Head of caudate nucleus (tissue), 42 donors: Measurements from ENCODE around the gene GMIP.
A peak's percentile ranks its signal among the peaks of the same experiment; 100 is the strongest.
"Not testable (repeated sequence)": the region's sequence is repeated elsewhere in the genome, so short reads cannot be mapped to it uniquely, and the experiment has no call there.

Source experiments
- DNase-seq, 42 donors: peaks; one replicate each; pipeline versions ENCODE4 v3.0.0 to v3.0.0-alpha.2; 2020 to 2021; ENCODE audit warnings: mixed read lengths in 7 of 42
- intact Hi-C: fragments of 100-400 bp; cut with DNase I; formaldehyde crosslinking; loops from one replicate; pipeline ENCODE4 v1.15.0; 2022

The GMIP gene, protein sequence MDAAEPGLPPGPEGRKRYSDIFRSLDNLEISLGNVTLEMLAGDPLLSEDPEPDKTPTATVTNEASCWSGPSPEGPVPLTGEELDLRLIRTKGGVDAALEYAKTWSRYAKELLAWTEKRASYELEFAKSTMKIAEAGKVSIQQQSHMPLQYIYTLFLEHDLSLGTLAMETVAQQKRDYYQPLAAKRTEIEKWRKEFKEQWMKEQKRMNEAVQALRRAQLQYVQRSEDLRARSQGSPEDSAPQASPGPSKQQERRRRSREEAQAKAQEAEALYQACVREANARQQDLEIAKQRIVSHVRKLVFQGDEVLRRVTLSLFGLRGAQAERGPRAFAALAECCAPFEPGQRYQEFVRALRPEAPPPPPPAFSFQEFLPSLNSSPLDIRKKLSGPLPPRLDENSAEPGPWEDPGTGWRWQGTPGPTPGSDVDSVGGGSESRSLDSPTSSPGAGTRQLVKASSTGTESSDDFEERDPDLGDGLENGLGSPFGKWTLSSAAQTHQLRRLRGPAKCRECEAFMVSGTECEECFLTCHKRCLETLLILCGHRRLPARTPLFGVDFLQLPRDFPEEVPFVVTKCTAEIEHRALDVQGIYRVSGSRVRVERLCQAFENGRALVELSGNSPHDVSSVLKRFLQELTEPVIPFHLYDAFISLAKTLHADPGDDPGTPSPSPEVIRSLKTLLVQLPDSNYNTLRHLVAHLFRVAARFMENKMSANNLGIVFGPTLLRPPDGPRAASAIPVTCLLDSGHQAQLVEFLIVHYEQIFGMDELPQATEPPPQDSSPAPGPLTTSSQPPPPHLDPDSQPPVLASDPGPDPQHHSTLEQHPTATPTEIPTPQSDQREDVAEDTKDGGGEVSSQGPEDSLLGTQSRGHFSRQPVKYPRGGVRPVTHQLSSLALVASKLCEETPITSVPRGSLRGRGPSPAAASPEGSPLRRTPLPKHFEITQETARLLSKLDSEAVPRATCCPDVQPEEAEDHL

DNA sequence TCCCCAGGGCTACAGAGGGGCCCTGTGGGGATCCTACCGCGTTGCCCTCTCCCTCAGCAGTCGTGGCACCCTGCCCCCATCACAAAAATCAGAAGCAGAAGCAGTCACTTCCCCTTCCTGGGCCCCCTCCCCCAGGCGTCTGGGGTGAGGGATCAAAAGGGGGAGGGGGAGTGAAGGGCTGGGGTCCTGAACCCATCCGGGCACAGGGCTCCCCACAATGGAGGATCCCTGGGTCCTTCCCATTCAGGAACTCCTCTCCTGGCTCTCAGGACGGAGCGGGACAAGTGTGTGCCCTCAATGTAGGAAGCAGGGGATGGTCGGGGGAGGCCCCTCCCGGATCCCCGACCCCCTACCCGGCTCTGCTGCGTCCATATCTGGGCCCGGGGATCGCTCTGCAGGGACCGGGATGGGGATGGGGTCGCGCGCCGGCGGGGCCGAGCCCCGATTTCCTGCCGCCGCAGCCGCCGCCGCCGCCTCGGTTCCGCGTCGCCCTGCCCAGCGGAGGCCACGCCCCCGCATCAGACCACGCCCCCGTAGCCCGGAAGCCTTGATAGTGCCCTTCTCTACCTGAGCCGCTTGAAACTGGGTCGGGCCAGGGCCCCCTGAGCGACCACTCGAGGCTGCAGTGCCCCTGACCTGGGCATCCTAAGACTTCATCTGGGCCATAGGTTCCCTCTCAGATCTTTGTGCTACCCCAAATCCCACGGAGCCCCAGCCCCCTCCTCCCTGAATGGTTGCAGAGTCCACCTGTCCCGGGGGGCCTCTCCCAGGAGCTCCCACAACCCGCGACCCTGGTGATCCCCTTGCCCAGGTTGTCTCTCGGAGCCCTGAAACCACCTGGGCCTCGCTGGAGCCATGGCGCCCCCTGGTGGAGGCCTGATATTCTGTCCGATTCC lies at the start of gene GMIP:
Gene GMIP (minus strand): TSS at position 500 of the 896 bp plus-strand sequence. CDS start 128 bp downstream, at position 372.
- intact Hi-C loops: loop anchor here (5.0 kb wide), 1 partner anchor 111 kb away; no protein-coding TSS in a partner anchor
- peak; percentile 47 to 90 (median 78) for DNase-seq

DNA sequence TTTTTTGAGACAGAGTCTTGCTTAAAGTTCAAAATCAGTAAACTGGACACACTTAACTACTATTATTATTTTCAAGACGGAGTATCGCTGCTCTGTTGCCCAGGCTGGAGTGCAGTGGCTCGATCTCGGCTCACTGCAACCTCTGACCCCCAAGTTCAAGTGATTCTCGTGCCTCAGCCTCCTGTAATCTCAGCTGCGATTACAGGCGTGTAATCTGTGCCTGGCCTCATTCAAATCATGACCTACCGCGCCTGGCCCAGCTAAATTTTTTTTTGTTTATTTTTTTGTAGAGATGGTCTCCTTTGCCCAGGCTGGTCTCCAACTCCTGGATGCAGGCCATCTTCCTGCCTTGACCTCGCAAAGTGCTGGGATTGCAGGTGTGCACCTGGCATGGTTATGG lies 48.2 kb upstream of the GMIP start:
- intact Hi-C loops: no loop called here
- DNase-seq: no peak

DNA sequence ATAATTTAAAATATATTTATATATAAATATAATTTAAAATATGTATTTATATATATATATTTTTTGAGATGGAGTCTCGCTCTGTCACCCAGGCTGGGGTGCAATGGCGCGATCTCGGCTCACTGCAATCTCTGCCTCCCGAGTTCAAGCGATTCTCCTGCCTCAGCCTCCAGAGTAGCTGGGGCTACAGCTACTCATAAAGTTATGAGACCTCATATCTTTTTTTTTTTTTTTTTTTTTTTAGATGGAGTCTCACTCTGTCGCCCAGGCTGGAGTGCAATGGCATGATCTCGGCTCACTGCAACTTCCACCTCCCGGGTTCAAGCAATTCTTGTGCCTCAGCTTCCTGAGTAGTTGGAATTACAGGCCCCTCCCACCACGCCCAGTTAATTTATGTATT lies 45.6 kb upstream of the GMIP start:
- DNase-seq, intact Hi-C loops: not testable (repeated sequence)

DNA sequence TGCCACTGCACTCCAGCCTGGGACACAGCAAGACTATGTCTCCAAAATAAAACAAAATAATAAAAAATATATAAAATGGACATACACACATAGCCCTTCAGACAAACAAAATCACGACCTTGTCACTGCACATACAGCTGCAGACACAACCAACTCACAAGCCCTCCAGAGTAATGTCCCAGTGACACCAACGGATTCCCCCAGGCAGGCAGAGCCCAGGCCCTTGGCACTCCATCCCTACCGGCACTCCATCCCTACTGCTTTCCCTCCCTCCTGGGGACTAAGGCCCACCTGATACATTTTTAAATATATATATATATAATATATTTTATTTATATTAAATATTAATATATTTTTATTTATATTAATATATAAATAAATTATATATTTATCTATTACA lies 43.6 kb upstream of the GMIP start:
- intact Hi-C loops: no loop called here
- no peak for DNase-seq

DNA sequence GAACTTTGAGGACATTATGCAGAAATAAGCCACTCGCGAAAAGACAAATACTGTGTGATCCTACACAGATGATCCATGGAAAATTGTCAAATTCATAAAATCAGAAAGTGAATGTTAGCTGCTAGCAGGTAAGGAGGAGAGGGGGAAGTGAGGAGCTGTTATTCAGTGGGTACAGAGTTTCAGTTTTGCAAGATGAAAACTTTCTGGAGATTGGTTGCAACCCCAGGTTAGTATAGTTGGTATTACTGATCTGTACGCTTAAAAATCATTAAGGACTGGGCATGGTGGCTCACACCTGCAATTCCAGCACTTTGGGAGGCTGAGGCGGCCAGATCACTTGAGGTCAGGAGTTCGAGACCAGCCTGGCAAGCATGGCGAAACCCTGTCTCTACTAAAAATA lies 43.1 kb upstream of the GMIP start:
- intact Hi-C loops: no loop called here
- no peak for DNase-seq

DNA sequence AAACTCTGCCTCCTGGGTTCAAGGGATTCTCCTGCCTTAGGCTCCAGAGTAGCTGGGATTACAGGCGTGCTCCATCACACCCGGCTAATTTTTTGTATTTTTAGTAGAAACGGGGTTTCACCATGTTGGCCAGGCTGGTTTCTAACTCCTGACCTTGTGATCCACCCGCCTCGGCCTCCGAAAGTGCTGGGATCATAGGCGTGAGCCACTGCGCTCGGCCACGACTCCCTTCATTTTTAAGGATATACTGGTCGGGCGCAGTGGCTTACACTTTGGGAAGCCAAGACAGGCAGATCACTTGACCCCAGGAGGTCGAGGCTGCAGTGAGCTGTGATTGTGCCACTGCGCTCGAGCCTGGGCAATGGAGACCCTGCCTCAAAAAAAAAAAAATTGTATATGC lies 42.7 kb upstream of the GMIP start:
- DNase-seq, intact Hi-C loops: not testable (repeated sequence)

DNA sequence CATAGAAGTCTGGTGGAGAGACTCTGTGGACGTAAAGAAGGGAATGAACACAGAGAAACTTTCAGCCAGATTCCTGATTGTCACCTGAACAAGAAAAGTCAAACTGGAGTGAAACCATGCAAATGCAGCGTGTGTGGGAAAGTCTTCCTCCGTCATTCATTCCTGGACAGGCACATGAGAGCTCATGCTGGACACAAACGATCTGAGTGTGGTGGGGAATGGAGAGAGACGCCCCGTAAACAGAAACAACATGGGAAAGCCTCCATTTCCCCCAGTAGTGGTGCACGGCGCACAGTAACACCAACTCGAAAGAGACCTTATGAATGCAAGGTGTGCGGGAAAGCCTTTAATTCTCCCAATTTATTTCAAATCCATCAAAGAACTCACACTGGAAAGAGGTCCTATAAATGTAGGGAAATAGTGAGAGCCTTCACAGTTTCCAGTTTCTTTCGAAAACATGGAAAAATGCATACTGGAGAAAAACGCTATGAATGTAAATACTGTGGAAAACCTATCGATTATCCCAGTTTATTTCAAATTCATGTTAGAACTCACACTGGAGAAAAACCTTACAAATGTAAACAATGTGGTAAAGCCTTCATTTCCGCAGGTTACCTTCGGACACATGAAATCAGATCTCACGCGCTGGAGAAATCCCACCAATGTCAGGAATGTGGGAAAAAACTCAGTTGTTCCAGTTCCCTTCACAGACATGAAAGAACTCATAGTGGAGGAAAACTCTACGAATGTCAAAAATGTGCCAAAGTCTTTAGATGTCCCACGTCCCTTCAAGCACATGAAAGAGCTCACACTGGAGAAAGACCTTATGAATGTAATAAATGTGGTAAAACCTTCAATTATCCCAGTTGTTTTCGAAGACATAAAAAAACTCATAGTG lies 36.0 kb upstream of the GMIP start:
- intact Hi-C loops: no loop called here
- peak in 1 of 42 donors; percentile 3 for DNase-seq

DNA sequence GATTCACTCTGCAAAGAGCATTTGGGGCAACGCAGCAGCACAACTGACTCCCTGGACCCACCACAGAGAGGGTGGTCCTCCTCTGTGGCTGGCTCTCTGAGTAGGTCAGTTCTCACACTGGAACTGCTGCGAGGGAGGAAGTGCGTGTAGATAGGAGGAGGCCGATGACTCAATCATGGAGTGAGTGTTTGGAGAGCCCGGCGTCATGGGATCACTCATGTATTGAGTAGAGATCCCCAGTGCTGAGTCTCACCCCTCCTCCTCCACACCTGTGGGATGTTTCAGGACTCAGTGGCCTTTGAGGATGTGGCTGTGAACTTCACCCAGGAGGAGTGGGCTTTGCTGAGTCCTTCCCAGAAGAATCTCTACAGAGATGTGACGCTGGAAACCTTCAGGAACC lies 34.1 kb upstream of the GMIP start:
- intact Hi-C loops: no loop called here
- DNase-seq: peak in 3 of 42 donors; percentile 28 to 52 (median 31)

DNA sequence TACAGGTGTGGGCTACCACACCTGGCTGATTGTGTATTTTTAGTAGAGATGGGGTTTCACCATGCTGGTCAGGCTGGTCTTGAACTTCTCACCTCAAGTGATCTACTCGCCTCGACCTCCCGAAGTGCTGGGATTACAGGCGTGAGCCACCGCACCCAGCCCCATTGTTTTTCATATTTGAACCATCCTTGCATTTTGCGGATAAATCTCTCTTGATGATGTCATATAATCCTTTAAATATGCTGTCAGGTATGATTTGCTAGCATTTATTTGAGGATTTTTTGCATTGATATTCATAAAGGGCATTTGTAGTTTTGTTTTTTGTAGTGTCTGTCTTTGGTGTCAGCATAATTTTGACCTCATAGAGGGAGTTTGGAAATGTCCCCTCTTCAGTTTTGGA lies 30.9 kb upstream of the GMIP start:
- intact Hi-C loops: no loop called here
- no peak for DNase-seq

DNA sequence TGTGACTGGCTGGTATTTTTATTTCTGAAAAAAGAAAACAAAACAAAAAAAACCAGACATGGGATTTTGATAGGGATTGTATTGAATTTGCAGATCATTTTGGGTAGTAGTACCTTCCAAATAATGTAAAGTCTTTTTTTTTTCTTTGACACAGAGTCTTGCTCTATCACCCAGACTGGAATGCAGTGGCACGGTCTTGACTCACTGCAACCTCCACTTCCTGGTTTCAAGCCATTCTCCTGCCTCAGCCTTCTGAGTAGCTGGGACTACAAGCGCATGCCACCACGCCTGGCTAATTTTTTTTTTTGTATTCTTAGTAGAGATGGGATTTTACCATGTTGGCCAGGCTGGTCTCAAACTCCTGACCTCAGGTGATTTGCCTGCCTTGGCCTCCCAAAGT lies 29.4 kb upstream of the GMIP start:
- intact Hi-C loops: no loop called here
- DNase-seq: no peak

DNA sequence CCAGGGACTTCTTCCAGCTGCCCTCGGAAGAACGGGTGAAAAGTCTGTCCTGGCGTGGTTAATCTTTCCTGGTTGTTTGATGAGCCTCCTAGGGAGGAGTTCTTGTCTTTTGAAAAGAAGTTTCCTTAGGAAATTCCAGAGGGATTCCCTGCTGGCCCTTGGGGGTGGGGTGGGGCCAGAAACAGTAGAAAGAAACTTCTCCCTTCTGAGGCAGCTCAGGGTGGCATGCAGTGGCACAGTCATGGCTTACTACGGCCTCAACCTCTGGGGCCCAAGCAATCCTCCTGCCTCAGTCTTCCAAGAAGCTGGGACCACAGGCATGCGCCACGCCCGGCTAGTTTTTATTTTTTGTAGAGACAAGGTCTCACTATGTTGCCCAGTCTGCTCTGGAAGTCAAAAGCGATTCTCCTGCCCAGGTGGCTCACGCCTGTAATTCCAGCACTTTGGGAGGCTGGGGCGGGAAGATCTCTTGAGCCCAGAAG lies 26.7 kb upstream of the GMIP start:
- intact Hi-C loops: no loop called here
- peak in 1 of 42 donors; percentile 31 for DNase-seq

DNA sequence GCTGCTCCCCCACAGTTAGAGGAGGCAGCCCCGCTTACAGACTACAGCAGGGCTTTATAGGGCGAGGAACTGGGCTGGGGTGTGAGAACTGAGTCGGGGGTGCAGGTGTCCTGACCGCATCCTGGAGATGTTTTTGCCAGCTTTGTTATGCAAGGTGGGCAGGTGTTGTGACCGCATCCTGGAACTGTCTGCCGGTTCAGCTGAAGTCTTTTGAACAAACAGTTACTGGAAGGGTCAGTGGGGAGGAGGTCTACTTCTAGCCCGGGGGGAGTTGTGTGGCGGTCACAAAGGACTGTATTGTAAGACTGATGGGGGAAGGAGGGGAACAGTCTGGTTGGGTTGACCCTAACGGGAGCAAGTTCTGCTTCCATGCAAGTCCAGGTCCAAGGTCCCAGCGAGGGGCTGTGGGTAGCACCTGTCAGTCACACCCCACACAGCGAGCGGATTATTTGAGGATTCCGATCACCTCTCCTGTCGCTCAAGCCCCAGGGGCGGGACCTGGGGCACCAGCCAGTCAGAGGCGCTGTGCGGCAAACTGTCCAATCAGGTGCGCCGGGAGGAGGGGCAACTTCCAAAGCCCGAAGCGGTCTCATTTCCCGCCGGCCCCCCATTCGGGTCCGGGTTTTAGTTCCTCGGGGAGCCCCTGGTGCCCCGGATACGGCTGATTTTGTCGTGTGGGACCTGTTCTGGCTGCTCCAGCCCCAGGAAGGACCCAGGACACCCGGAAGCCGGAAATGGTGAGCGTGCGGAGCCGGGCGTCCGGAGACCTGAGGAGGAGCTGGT lies 25.0 kb upstream of the GMIP start, which contains the start of gene ZNF101:
Gene ZNF101 (plus strand): TSS at position 610 of the 783 bp plus-strand sequence. CDS start 125 bp downstream, at position 735.
- peak; percentile 91 to 98 (median 96) for DNase-seq
- intact Hi-C loops: no loop called here

DNA sequence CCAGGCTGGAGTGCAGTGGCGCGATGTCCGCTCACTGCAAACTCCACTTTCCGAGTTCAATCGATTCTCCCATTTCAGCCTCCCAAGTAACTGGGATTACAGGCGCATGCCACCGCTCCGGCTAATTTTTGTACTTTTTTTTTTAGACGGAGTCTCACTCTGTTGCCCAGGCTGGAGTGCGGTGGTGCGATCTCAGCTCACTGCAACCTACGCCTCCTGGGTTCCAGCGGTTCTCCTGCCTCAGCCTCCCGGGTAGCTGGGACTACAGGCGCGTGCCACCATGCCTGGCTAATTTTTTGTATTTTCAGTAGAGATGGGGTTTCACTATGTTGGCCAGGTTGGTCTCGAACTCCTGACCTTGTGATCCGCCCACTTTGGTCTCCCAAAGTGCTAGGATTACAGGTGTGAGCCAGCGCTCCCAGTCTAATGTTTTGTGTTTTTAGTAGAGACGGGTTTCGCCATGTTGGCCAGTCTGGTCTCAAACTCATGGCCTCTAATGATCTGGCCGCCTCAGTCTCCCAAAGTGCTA lies 22.0 kb upstream of the GMIP start:
- DNase-seq: peak in 5 of 42 donors; percentile 9 to 34 (median 11)

DNA sequence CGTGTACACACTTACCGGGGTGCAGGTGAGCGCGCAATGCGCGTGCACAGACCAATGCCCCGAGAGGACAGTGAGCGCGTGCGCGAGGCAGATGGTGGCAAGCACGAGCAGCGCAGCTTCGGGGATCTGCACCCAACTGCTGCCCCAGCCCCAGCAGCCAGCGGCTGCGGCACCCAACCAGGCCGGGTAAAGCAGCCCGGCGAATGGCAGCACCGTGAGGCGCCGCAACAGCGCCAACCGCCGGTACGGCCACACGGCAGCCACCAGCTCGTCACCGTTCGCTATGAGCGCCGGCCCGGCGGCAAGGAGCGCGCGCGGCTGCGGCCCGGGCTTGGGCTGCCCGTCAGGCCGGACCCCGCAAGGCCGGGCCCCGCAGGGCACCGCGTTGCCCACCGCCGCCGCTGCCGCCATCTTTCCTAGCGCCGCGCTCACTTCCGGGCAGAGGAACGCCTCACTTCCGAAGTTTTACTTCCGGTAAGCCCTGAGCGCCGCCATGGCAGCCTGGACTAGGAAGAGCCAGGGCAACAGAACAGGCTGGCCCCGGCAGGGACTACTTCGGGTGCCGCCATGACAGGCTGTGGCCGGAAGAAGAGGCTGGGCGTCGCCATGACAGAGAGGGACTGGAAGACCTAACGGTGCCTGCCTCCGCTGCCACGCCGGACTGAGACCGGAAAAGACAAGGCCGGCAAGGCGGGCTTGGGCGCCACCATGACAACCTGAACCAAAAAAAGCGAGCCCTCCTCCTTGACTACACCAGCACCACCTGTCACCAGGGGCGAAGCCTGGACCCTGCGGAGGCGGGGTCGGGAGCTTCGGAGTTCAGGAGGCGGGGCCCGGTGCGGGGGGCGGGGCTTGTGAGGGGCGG lies 20.0 kb upstream of the GMIP start, which contains the start of gene ATP13A1:
Gene ATP13A1 (minus strand): TSS at position 421 of the 865 bp plus-strand sequence. CDS start 10 bp downstream, at position 411.
- intact Hi-C loops: no loop called here
- peak; percentile 95 to 99 (median 97) for DNase-seq

More for the DNA sequence above, 22.0 kb upstream of the GMIP start:
- intact Hi-C loops: not testable (repeated sequence)

DNA sequence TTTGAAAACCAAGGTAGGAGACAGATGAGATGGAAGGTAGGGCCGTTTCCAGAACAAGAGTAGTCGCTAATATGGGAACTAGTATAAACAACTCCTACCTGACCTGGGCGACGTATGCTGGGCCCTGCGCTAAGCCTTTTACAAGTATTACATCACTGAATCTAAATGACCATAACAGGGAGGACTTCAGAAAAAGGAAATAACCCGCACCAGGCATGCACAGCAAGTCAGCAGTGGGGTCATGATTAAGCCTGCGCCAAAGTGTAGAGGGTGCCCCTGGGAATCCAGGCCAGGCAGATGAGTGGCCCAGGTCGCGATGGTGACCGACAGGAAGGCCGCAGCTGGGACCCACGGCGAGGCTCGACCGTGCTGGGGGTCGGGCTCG lies 19.4 kb upstream of the GMIP start:
- no peak for DNase-seq
- intact Hi-C loops: no loop called here
